ENCODE data around the gene S100A2. TPM values are rescaled to one million over a fixed set of nuclear protein-coding genes. Genes with fewer than 3 reads are reported as not detected.
"Not testable (repeated sequence)": the region's sequence is repeated elsewhere in the genome, so short reads cannot be mapped to it uniquely, and the experiment has no call there.

Gene S100A2
- total RNA-seq, 1 donor from 2014 or later: 0.75 TPM

GRCh38 chr1:153608089-153608682 lies 42.5 kb upstream of the S100A2 start:
- Mint-ChIP-seq H3K4me3 (ENCODE audit: low read depth) (no peak overlapping the region), H3K4me1 (ENCODE audit: low read depth) (no peaks in the 10 kb centered on the region), H3K27me3 (ENCODE audit: low read depth) (peaks cover 4% of the 10 kb centered on the region), H3K27ac (no peak overlapping the region), H3K9me3 (no peaks in the 10 kb centered on the region), H3K36me3 (ENCODE audit: low read depth) (no peaks in the 10 kb centered on the region)
- intact Hi-C loops (cut with micrococcal nuclease): no loop called here
- DNase-seq (ENCODE audit: low spot score): no peak

- H3K36me3 Mint-ChIP-seq (ENCODE audit: low read depth): no peaks in the 10 kb centered on the region
- peaks cover 5% of the 10 kb centered on the region for H3K4me1 Mint-ChIP-seq (ENCODE audit: low read depth)
- intact Hi-C loops (cut with micrococcal nuclease): no loop called here
- H3K27ac Mint-ChIP-seq: no peak overlapping the region
- no peaks in the 10 kb centered on the region for H3K9me3 Mint-ChIP-seq
- no peak overlapping the region for H3K4me3 Mint-ChIP-seq (ENCODE audit: low read depth)
- DNase-seq (ENCODE audit: low spot score): no peak
- H3K27me3 Mint-ChIP-seq (ENCODE audit: low read depth): peaks cover 4% of the 10 kb centered on the region
Measured at GRCh38 chr1:153607381-153607780, 41.7 kb upstream of the S100A2 start.

- H3K9me3 Mint-ChIP-seq: no peaks in the 10 kb centered on the region
- H3K4me3 Mint-ChIP-seq (ENCODE audit: low read depth): no peak overlapping the region
- peaks cover 5% of the 10 kb centered on the region for H3K4me1 Mint-ChIP-seq (ENCODE audit: low read depth)
- peaks cover 4% of the 10 kb centered on the region for H3K27me3 Mint-ChIP-seq (ENCODE audit: low read depth)
- no peaks in the 10 kb centered on the region for H3K36me3 Mint-ChIP-seq (ENCODE audit: low read depth)
- intact Hi-C loops (cut with micrococcal nuclease): no loop called here
- H3K27ac Mint-ChIP-seq: no peak overlapping the region
- DNase-seq (ENCODE audit: low spot score): no peak
Measured at GRCh38 chr1:153606194-153606593, 40.5 kb upstream of the S100A2 start.

GRCh38 chr1:153602749-153603148 lies 37.1 kb upstream of the S100A2 start:
- no peak for DNase-seq (ENCODE audit: low spot score)
- Mint-ChIP-seq H3K27me3 (ENCODE audit: low read depth) (peaks cover 4% of the 10 kb centered on the region), H3K36me3 (ENCODE audit: low read depth) (no peaks in the 10 kb centered on the region), H3K27ac (no peak overlapping the region), H3K9me3 (no peaks in the 10 kb centered on the region), H3K4me3 (ENCODE audit: low read depth) (no peak overlapping the region), H3K4me1 (ENCODE audit: low read depth) (peaks cover 12% of the 10 kb centered on the region)
- intact Hi-C loops (cut with micrococcal nuclease): no loop called here

GRCh38 chr1:153599847-153600246 lies 34.2 kb upstream of the S100A2 start:
- Mint-ChIP-seq H3K4me1 (ENCODE audit: low read depth) (peaks cover 21% of the 10 kb centered on the region), H3K27me3 (ENCODE audit: low read depth) (no peaks in the 10 kb centered on the region), H3K9me3 (no peaks in the 10 kb centered on the region), H3K4me3 (ENCODE audit: low read depth) (no peak overlapping the region), H3K36me3 (ENCODE audit: low read depth) (no peaks in the 10 kb centered on the region), H3K27ac (no peak overlapping the region)
- intact Hi-C loops (cut with micrococcal nuclease): loop anchor here (2.0 kb wide), 1 partner anchor 67 kb away; no protein-coding TSS in a partner anchor
- DNase-seq (ENCODE audit: low spot score): no peak

GRCh38 chr1:153598309-153599172 lies 32.9 kb upstream of the S100A2 start:
- Mint-ChIP-seq H3K4me3 (ENCODE audit: low read depth) (no peak overlapping the region), H3K27ac (peak overlapping the region; percentile 23), H3K36me3 (ENCODE audit: low read depth) (no peaks in the 10 kb centered on the region), H3K27me3 (ENCODE audit: low read depth) (no peaks in the 10 kb centered on the region), H3K4me1 (ENCODE audit: low read depth) (peaks cover 21% of the 10 kb centered on the region), H3K9me3 (no peaks in the 10 kb centered on the region)
- no peak for DNase-seq (ENCODE audit: low spot score)
- intact Hi-C loops (cut with micrococcal nuclease): loop anchor here (2.0 kb wide), 1 partner anchor 66 kb away; no protein-coding TSS in a partner anchor

GRCh38 chr1:153597206-153597605 lies 31.6 kb upstream of the S100A2 start:
- no peak for DNase-seq (ENCODE audit: low spot score)
- Mint-ChIP-seq H3K4me1 (ENCODE audit: low read depth) (peaks cover 16% of the 10 kb centered on the region), H3K27ac (peak overlapping the region; percentile 49), H3K4me3 (ENCODE audit: low read depth) (no peak overlapping the region), H3K27me3 (ENCODE audit: low read depth) (no peaks in the 10 kb centered on the region), H3K36me3 (ENCODE audit: low read depth) (no peaks in the 10 kb centered on the region), H3K9me3 (no peaks in the 10 kb centered on the region)
- intact Hi-C loops (cut with micrococcal nuclease): loop anchor here (1.0 kb wide), 1 partner anchor 25 kb away; no protein-coding TSS in a partner anchor

- Mint-ChIP-seq H3K4me3 (ENCODE audit: low read depth) (no peak overlapping the region), H3K27me3 (ENCODE audit: low read depth) (no peaks in the 10 kb centered on the region), H3K27ac (no peak overlapping the region), H3K36me3 (ENCODE audit: low read depth) (no peaks in the 10 kb centered on the region), H3K9me3 (no peaks in the 10 kb centered on the region), H3K4me1 (ENCODE audit: low read depth) (peaks cover 9% of the 10 kb centered on the region)
- intact Hi-C loops (cut with micrococcal nuclease): no loop called here
- no peak for DNase-seq (ENCODE audit: low spot score)
Measured at GRCh38 chr1:153592748-153593147, 27.1 kb upstream of the S100A2 start.

- peaks cover 14% of the 10 kb centered on the region for H3K27me3 Mint-ChIP-seq (ENCODE audit: low read depth)
- no peak for DNase-seq (ENCODE audit: low spot score)
- intact Hi-C loops (cut with micrococcal nuclease): no loop called here
- H3K9me3 Mint-ChIP-seq: no peaks in the 10 kb centered on the region
- H3K4me1 Mint-ChIP-seq (ENCODE audit: low read depth): no peaks in the 10 kb centered on the region
- H3K27ac Mint-ChIP-seq: no peak overlapping the region
- H3K4me3 Mint-ChIP-seq (ENCODE audit: low read depth): no peak overlapping the region
- no peaks in the 10 kb centered on the region for H3K36me3 Mint-ChIP-seq (ENCODE audit: low read depth)
Measured at GRCh38 chr1:153588482-153588881, 22.8 kb upstream of the S100A2 start.

GRCh38 chr1:153588033-153588432 lies 22.4 kb upstream of the S100A2 start:
- not testable (repeated sequence) for DNase-seq (ENCODE audit: low spot score)

GRCh38 chr1:153587314-153587713 lies 21.7 kb upstream of the S100A2 start:
- Mint-ChIP-seq H3K9me3 (no peaks in the 10 kb centered on the region), H3K36me3 (ENCODE audit: low read depth) (no peaks in the 10 kb centered on the region), H3K4me3 (ENCODE audit: low read depth) (no peak overlapping the region), H3K4me1 (ENCODE audit: low read depth) (no peaks in the 10 kb centered on the region), H3K27ac (no peak overlapping the region), H3K27me3 (ENCODE audit: low read depth) (peaks cover 14% of the 10 kb centered on the region)
- intact Hi-C loops (cut with micrococcal nuclease): no loop called here
- no peak for DNase-seq (ENCODE audit: low spot score)

More at GRCh38 chr1:153588033-153588432, 22.4 kb upstream of the S100A2 start:
- intact Hi-C loops (cut with micrococcal nuclease); H3K36me3 Mint-ChIP-seq (ENCODE audit: low read depth); H3K4me3 Mint-ChIP-seq (ENCODE audit: low read depth); H3K27ac Mint-ChIP-seq; H3K9me3 Mint-ChIP-seq; H3K4me1 Mint-ChIP-seq (ENCODE audit: low read depth): not testable (repeated sequence)
- H3K27me3 Mint-ChIP-seq (ENCODE audit: low read depth): peaks cover 14% of the 10 kb centered on the region

- Mint-ChIP-seq H3K27me3 (ENCODE audit: low read depth) (peaks cover 14% of the 10 kb centered on the region), H3K4me3 (ENCODE audit: low read depth) (no peak overlapping the region), H3K9me3 (no peaks in the 10 kb centered on the region), H3K4me1 (ENCODE audit: low read depth) (no peaks in the 10 kb centered on the region), H3K36me3 (ENCODE audit: low read depth) (no peaks in the 10 kb centered on the region), H3K27ac (no peak overlapping the region)
- DNase-seq (ENCODE audit: low spot score): no peak
- intact Hi-C loops (cut with micrococcal nuclease): no loop called here
Measured at GRCh38 chr1:153586347-153586746, 20.7 kb upstream of the S100A2 start.

GRCh38 chr1:153585006-153585405 lies 19.4 kb upstream of the S100A2 start:
- intact Hi-C loops (cut with micrococcal nuclease): no loop called here
- Mint-ChIP-seq H3K9me3 (no peaks in the 10 kb centered on the region), H3K4me3 (ENCODE audit: low read depth) (no peak overlapping the region), H3K27ac (no peak overlapping the region), H3K27me3 (ENCODE audit: low read depth) (peaks cover 14% of the 10 kb centered on the region), H3K36me3 (ENCODE audit: low read depth) (no peaks in the 10 kb centered on the region), H3K4me1 (ENCODE audit: low read depth) (no peaks in the 10 kb centered on the region)
- DNase-seq (ENCODE audit: low spot score): no peak
